ENCODE results near the gene ZFP36L1. TPM values are rescaled to one million over a fixed set of nuclear protein-coding genes. Genes with fewer than 3 reads are reported as not detected.
A peak's percentile ranks its signal among the peaks of the same experiment; 100 is the strongest.

ZFP36L1 gene
- total and polyA plus RNA-seq, 2 of the 13 experiments (the other 11 are each of a cell fraction or from before 2014, with no cell fraction given): 7.4 to 10.2 TPM

DNA sequence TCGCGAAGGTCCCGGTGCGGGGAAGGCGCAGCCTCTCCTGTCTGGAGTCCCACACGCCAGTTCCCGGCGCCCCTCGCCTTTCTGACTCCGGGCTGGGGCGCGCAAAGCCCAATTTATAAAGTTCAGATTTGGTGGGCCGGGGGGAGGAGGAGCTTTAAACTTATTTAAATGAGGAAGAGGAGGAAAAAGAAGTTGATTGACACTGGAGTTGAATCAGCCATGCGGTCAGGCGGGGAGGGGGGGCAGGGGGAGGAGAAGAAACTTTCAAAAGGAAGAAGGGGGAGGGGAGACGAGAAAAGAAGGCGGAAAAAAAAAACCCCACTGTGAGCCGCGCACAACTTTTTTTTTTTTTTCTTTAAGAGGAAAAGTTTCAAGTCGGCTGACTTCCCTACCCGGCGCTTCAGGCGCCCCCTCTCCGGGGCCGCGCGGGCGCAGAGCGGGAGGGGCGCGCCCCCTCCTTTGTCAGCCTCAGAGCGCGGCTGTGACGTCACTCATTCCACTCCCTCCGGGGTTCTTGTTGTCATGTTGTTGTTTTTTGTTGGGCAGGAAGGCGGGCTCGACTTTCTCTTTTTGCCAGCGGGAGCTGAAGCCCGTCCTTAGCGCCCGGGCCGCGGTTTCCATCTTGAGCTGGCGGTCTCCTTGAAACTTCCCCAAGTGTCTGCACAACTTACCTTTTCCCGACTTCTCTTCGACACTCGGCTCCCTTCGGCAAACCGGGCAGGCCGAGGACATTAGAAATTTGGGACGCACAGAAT, at the start of gene ZFP36L1 (continued):
- no peak; a peak in 2 of 4 replicates for TF ChIP-seq EP300 (IDR thresholded peaks at IDR 0.05; ENCODE audit: low read depth in 2 of 2, low read length in 2 of 2)
- TF ChIP-seq EP300 (CRISPR knock-in tag; IDR thresholded peaks at IDR 0.05; ENCODE audit: borderline replicate concordance): no peak
- TF ChIP-seq ZNF17 (CRISPR knock-in tag; IDR thresholded peaks at IDR 0.05): no peak
- 0 out of 2 replicates have a peak, but pooled peaks have one; percentile 14 for TF ChIP-seq ZNF773 (CRISPR knock-in tag; IDR thresholded peaks at IDR 0.05; ENCODE audit: borderline replicate concordance)
- no peak; the same call in 1 of the 2 replicates for TF ChIP-seq FOXC1 (CRISPR knock-in tag; IDR thresholded peaks at IDR 0.05; ENCODE audit: borderline replicate concordance)
- TF ChIP-seq, protein P1, sequence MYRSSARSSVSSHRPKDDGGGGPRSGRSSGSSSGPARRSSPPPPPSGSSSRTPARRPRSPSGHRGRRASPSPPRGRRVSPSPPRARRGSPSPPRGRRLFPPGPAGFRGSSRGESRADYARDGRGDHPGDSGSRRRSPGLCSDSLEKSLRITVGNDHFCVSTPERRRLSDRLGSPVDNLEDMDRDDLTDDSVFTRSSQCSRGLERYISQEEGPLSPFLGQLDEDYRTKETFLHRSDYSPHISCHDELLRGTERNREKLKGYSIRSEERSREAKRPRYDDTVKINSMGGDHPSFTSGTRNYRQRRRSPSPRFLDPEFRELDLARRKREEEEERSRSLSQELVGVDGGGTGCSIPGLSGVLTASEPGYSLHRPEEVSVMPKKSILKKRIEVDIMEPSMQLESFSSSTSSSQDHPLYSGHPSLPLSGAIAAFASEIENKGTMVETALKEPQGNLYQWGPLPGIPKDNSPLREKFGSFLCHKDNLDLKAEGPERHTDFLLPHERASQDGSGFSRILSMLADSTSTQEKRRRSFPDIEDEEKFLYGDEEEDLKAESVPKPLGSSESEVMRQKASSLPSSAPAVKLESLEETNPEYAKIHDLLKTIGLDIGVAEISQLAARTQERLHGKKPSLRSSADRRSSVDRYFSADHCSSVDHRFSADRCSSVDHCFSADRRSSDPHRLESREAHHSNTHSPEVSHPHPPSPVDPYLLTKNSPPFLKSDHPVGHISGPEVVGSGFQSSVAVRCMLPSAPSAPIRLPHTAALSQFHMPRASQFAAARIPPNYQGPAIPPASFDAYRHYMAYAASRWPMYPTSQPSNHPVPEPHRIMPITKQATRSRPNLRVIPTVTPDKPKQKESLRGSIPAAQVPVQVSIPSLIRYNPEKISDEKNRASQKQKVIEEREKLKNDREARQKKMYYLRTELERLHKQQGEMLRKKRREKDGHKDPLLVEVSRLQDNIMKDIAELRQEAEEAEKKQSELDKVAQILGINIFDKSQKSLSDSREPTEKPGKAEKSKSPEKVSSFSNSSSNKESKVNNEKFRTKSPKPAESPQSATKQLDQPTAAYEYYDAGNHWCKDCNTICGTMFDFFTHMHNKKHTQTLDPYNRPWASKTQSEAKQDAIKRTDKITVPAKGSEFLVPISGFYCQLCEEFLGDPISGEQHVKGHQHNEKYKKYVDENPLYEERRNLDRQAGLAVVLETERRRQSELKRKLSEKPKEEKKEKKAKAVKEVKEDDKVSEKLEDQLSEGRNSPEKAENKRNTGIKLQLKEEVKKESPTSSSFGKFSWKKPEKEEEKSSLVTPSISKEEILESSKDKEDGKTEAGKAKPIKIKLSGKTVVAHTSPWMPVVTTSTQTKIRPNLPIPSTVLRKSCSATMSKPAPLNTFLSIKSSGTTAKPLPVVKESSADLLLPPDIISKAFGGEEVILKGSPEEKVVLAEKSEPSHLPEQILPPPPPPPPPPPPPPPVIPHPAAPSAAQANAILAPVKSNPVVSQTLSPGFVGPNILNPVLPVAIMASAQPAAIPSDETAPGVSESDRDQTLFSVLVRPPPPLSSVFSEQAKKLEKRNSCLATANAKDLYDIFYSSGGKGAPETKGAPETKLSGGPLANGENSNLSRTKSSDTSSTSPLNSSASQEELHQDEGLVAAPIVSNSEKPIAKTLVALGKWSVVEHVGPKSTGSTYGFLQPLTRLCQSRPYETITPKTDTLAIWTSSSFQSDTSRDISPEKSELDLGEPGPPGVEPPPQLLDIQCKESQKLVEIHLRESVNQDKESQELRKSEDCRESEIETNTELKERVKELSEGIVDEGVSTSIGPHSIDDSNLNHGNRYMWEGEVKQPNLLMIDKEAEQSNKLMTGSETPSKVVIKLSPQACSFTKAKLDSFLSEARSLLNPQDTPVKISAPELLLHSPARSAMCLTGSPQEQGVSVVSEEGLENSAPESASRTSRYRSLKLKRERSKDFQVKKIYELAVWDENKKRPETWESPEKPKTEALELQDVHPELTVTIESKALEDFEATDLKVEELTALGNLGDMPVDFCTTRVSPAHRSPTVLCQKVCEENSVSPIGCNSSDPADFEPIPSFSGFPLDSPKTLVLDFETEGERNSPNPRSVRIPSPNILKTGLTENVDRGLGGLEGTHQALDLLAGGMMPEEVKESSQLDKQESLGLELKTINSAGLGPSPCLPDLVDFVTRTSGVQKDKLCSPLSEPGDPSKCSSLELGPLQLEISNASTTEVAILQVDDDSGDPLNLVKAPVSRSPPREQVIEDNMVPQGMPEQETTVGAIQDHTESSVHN (CRISPR knock-in tag; IDR thresholded peaks at IDR 0.05): no peak
- TF ChIP-seq, protein P2, sequence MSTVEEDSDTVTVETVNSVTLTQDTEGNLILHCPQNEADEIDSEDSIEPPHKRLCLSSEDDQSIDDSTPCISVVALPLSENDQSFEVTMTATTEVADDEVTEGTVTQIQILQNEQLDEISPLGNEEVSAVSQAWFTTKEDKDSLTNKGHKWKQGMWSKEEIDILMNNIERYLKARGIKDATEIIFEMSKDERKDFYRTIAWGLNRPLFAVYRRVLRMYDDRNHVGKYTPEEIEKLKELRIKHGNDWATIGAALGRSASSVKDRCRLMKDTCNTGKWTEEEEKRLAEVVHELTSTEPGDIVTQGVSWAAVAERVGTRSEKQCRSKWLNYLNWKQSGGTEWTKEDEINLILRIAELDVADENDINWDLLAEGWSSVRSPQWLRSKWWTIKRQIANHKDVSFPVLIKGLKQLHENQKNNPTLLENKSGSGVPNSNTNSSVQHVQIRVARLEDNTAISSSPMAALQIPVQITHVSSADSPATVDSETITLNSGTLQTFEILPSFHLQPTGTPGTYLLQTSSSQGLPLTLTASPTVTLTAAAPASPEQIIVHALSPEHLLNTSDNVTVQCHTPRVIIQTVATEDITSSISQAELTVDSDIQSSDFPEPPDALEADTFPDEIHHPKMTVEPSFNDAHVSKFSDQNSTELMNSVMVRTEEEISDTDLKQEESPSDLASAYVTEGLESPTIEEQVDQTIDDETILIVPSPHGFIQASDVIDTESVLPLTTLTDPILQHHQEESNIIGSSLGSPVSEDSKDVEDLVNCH (CRISPR knock-in tag; IDR thresholded peaks at IDR 0.05): no peak
- no peak for TF ChIP-seq NCOA2 (CRISPR knock-in tag; IDR thresholded peaks at IDR 0.05)
- TF ChIP-seq ZNF564 (CRISPR knock-in tag; IDR thresholded peaks at IDR 0.05): peak; percentile 52; the same call in 1 of the 2 replicates
- TF ChIP-seq RELA (CRISPR knock-in tag; IDR thresholded peaks at IDR 0.05): no peak
- no peak for TF ChIP-seq ZNF569 (CRISPR knock-in tag; IDR thresholded peaks at IDR 0.05; ENCODE audit: borderline replicate concordance)
- 0 out of 2 replicates have a peak, but pooled peaks have one; percentile 52 for TF ChIP-seq ZNF329 (CRISPR knock-in tag; IDR thresholded peaks at IDR 0.05; ENCODE audit: low read depth)
- no peak for TF ChIP-seq EZH2 (conservative IDR thresholded peaks at IDR 0.05; ENCODE audit: low read depth, low read length)
- TF ChIP-seq ZNF713 (CRISPR knock-in tag; IDR thresholded peaks at IDR 0.05): no peak

All from HepG2 (cell line).